ENCODE measurements around the gene FUT8.

Gene FUT8

DNA sequence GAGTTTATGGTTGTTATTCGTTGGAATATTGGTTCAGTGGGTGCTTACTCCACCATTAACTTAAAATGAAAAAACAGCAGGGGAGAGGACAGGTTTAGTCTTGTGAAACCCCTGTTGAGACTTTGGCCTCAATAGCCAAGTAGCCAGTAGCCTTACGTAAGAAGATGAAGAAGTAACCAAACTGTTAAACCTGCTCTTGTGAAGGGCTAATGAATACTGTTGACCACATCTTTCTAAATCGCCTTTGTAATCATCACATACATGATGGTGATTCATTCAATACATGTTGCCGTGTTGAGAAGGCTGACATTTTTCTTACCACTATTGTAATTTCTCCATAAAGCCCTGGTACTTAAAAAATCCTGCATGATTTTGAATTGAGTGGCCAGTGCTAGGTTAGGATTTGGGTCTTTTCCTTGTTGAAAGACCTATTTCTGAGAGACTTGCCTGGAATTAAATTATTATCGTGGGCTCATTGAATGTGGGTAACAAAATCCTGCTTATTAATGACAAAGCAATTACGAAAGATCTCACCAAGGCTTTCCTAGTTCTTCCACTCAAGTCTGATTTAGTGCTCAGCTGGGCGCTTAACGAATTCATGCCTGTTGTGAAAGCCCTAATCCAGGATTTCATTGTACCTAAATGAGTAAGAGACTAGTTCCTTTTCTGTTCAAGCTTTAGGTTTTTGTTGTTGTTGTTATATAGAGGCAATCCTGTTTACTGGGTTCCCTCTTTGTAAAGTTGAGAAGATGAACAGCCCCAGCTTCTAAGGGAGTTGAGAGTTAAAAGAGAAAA, 333.1 kb downstream of the FUT8 start:
- TF ChIP-seq, protein P1, sequence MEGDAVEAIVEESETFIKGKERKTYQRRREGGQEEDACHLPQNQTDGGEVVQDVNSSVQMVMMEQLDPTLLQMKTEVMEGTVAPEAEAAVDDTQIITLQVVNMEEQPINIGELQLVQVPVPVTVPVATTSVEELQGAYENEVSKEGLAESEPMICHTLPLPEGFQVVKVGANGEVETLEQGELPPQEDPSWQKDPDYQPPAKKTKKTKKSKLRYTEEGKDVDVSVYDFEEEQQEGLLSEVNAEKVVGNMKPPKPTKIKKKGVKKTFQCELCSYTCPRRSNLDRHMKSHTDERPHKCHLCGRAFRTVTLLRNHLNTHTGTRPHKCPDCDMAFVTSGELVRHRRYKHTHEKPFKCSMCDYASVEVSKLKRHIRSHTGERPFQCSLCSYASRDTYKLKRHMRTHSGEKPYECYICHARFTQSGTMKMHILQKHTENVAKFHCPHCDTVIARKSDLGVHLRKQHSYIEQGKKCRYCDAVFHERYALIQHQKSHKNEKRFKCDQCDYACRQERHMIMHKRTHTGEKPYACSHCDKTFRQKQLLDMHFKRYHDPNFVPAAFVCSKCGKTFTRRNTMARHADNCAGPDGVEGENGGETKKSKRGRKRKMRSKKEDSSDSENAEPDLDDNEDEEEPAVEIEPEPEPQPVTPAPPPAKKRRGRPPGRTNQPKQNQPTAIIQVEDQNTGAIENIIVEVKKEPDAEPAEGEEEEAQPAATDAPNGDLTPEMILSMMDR (IDR thresholded peaks at IDR 0.05; ENCODE audit: poor library complexity, severe bottlenecking) = no peak
- no peaks in the 10 kb centered on the region for H3K4me1 ChIP-seq (ENCODE audit: insufficient read depth, poor library complexity, severe bottlenecking)
- no peaks in the 10 kb centered on the region for H3K9me3 ChIP-seq (ENCODE audit: severe bottlenecking)
- H3K27me3 ChIP-seq (ENCODE audit: insufficient read depth, poor library complexity, severe bottlenecking) = no peaks in the 10 kb centered on the region
- H3K4me3 ChIP-seq (ENCODE audit: severe bottlenecking) = no peak overlapping the region
- no peak for ATAC-seq (ENCODE audit: low read depth)
- no peak overlapping the region for H3K27ac ChIP-seq (ENCODE audit: poor library complexity, severe bottlenecking)
- no peaks in the 10 kb centered on the region for H3K36me3 ChIP-seq (ENCODE audit: low read depth)
- no peak for DNase-seq (ENCODE audit: low spot score)

DNA sequence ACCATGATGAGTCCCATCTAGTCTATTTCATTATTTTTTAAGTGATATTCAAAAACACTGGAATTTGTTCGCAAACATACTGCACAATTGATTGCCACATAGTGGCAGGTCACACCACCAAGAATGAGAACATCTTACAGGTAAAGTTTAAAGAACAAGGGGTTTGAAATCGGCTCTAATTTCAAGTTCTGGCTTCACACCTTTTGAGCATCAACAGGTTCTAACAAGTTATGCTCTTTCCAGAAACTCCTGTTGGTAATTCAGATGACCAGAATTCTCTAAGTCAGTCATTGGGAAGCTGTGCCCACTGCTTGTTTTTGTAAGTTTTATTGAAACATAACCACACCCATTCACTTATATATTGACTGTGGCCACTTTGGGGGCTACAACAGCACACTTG, 336.3 kb downstream of the FUT8 start:
- no peak for ATAC-seq (ENCODE audit: low read depth)
- no peak for DNase-seq (ENCODE audit: low spot score)
- TF ChIP-seq, protein P1 (IDR thresholded peaks at IDR 0.05; ENCODE audit: poor library complexity, severe bottlenecking) = no peak
- Histone ChIP-seq H3K36me3 (ENCODE audit: low read depth) (no peaks in the 10 kb centered on the region), H3K9me3 (ENCODE audit: severe bottlenecking) (no peaks in the 10 kb centered on the region), H3K4me3 (ENCODE audit: severe bottlenecking) (no peak overlapping the region), H3K4me1 (ENCODE audit: insufficient read depth, poor library complexity, severe bottlenecking) (no peaks in the 10 kb centered on the region), H3K27ac (ENCODE audit: poor library complexity, severe bottlenecking) (no peak overlapping the region), H3K27me3 (ENCODE audit: insufficient read depth, poor library complexity, severe bottlenecking) (no peaks in the 10 kb centered on the region)

DNA sequence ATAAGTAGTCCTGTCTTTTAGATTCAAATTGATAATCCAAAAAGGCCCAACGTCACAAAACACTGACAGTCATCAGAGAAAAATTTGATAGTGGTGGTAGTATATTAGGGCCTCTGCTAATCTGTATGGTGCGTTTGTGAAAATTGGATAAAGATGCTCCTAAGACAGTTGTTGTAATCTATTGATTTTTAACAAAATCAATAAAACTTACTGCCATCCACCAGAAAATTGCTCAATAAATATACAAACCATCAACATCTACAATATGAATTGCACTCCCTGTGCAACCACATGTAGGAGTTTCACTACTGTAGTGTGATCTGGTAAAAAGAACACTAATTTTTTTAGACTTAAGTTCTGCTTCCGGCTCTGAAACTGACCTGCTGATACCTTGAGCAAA, 336.8 kb downstream of the FUT8 start:
- ATAC-seq (ENCODE audit: low read depth) (no peak), DNase-seq (ENCODE audit: low spot score) (no peak)
- no peaks in the 10 kb centered on the region for H3K4me1 ChIP-seq (ENCODE audit: insufficient read depth, poor library complexity, severe bottlenecking)
- no peaks in the 10 kb centered on the region for H3K36me3 ChIP-seq (ENCODE audit: low read depth)
- H3K4me3 ChIP-seq (ENCODE audit: severe bottlenecking) = no peak overlapping the region
- H3K27me3 ChIP-seq (ENCODE audit: insufficient read depth, poor library complexity, severe bottlenecking) = no peaks in the 10 kb centered on the region
- H3K9me3 ChIP-seq (ENCODE audit: severe bottlenecking) = no peaks in the 10 kb centered on the region
- TF ChIP-seq, protein P1 (IDR thresholded peaks at IDR 0.05; ENCODE audit: poor library complexity, severe bottlenecking) = no peak
- H3K27ac ChIP-seq (ENCODE audit: poor library complexity, severe bottlenecking) = no peak overlapping the region

DNA sequence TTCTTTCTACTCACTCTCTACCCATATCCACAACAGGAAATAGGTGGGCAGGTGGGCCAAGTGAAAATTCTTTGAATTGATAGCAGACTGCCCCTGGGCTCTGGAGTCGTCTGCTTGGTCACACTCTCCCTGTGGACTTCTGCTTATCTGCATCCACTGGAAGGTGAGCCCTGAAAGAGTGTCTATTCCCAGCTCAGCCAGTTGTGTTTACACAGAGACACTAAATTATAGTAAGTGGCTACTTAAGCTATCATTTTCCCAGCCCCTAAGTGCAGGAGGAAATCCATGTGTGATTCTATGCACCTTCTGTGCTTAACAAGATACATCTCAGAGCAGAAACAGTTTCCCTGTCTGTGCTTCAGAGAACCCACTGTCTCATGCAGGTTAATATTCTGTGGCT, 338.4 kb downstream of the FUT8 start:
- Histone ChIP-seq H3K4me1 (ENCODE audit: insufficient read depth, poor library complexity, severe bottlenecking) (no peaks in the 10 kb centered on the region), H3K4me3 (ENCODE audit: severe bottlenecking) (no peak overlapping the region), H3K9me3 (ENCODE audit: severe bottlenecking) (no peaks in the 10 kb centered on the region), H3K27me3 (ENCODE audit: insufficient read depth, poor library complexity, severe bottlenecking) (no peaks in the 10 kb centered on the region), H3K36me3 (ENCODE audit: low read depth) (no peaks in the 10 kb centered on the region), H3K27ac (ENCODE audit: poor library complexity, severe bottlenecking) (no peak overlapping the region)
- TF ChIP-seq, protein P1 (IDR thresholded peaks at IDR 0.05; ENCODE audit: poor library complexity, severe bottlenecking) = no peak
- DNase-seq (ENCODE audit: low spot score) (no peak), ATAC-seq (ENCODE audit: low read depth) (no peak)

DNA sequence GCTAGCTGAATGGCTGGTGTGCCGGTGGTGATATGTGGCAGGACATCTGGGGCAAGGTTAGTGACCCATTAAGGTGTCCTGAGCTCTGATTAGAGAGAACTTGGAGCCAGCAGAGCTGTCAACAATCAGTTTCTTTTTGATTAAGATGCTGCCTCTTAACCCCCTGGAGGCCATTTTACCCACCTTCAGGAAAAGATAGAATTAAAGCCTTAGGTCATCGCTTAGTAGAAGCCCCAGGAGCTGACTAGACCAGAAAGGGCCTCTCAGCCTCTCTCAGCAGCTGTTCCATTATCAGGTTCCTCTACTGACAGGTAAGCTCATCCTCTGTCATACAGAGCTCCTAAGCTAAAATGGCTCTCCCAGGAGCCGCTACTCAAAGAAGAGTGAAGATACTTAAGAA, 339.0 kb downstream of the FUT8 start:
- no peaks in the 10 kb centered on the region for H3K27me3 ChIP-seq (ENCODE audit: insufficient read depth, poor library complexity, severe bottlenecking)
- no peaks in the 10 kb centered on the region for H3K9me3 ChIP-seq (ENCODE audit: severe bottlenecking)
- DNase-seq (ENCODE audit: low spot score) = no peak
- no peaks in the 10 kb centered on the region for H3K4me1 ChIP-seq (ENCODE audit: insufficient read depth, poor library complexity, severe bottlenecking)
- no peaks in the 10 kb centered on the region for H3K36me3 ChIP-seq (ENCODE audit: low read depth)
- no peak overlapping the region for H3K27ac ChIP-seq (ENCODE audit: poor library complexity, severe bottlenecking)
- ATAC-seq (ENCODE audit: low read depth) = no peak
- TF ChIP-seq, protein P1 (IDR thresholded peaks at IDR 0.05; ENCODE audit: poor library complexity, severe bottlenecking) = no peak
- H3K4me3 ChIP-seq (ENCODE audit: severe bottlenecking) = no peak overlapping the region

All from RWPE2 (cell line).